Measurements from ENCODE around the gene KIF17.
"Not testable (repeated sequence)": the region's sequence is repeated elsewhere in the genome, so short reads cannot be mapped to it uniquely, and the experiment has no call there.

The KIF17 gene

DNA sequence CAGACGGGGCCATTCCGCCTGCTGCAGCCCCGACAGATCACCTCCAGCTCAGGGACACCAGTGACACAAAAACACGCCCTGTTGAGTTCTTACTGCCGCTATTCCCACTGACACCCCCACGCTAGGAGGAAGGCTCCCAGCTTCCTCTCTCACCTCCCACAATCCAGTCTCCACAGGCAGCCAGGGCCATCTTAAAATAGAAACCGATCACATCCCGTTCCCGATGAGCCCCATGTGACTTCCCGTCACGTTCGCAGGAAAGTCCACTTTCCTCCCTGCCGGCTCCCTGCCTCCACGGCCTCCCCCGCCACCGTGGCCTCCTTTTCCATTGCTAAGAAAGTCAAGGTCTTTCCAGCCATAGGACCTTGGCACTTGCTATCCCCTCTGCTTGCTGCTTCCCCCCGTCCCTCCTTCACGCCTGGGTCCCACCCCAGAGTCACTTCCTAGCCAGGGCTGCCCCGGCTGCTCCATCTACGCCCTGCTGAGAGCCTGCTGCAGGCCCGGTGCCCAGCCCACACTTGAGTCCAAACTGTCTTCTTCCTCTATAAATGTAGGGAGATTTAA is 32.6 kb downstream of the KIF17 start:
- no peak overlapping the region for H3K4me3 ChIP-seq (ENCODE audit: low read depth, low read length)
- no peak overlapping the region for H3K27ac ChIP-seq (ENCODE audit: low read depth, low read length)
- peaks cover 13% of the 10 kb centered on the region; the same call in 1 of the 2 replicates for H3K36me3 ChIP-seq (ENCODE audit: control insufficient read depth, insufficient read depth, low read length)
- H3K9me3 ChIP-seq (ENCODE audit: control insufficient read depth, insufficient read depth, low read depth, low read length), result no peaks in the 10 kb centered on the region
- no peaks in the 10 kb centered on the region; the same call in 1 of the 2 replicates for H3K4me1 ChIP-seq (ENCODE audit: control insufficient read depth, insufficient read depth, low read length)
- no peaks in the 10 kb centered on the region for H3K27me3 ChIP-seq (ENCODE audit: control insufficient read depth, insufficient read depth, low read length)
- no peak overlapping the region for H3K9ac ChIP-seq (ENCODE audit: low read length)

DNA sequence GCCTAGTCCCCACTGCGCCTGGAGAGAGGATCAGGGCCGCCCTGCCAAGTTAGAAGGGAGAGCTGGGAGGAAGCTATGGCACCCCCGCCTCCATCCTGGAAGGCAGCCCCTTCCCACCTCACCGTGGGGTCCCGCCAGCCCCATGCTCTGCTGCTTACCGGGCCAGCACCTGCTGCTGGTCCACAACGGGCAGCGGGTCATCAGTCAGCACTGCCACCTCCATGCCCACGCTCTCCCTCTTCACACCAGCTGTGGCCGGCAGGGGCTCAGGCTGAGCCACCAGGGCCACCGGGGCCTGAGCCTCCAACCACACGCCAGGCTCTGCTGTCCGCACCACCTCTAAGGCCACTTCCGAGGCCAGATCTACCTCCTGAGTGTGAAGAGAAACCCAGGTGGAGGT is 33.2 kb downstream of the KIF17 start:
- H3K36me3 ChIP-seq (ENCODE audit: control insufficient read depth, insufficient read depth, low read length), result peaks cover 8% of the 10 kb centered on the region; the same call in 1 of the 2 replicates
- H3K4me1 ChIP-seq (ENCODE audit: control insufficient read depth, insufficient read depth, low read length), result no peaks in the 10 kb centered on the region; the same call in 1 of the 2 replicates
- H3K27ac ChIP-seq (ENCODE audit: low read depth, low read length), result no peak overlapping the region
- H3K9ac ChIP-seq (ENCODE audit: low read length), result no peak overlapping the region
- no peaks in the 10 kb centered on the region for H3K27me3 ChIP-seq (ENCODE audit: control insufficient read depth, insufficient read depth, low read length)
- H3K9me3 ChIP-seq (ENCODE audit: control insufficient read depth, insufficient read depth, low read depth, low read length), result no peaks in the 10 kb centered on the region
- H3K4me3 ChIP-seq (ENCODE audit: low read depth, low read length), result no peak overlapping the region

DNA sequence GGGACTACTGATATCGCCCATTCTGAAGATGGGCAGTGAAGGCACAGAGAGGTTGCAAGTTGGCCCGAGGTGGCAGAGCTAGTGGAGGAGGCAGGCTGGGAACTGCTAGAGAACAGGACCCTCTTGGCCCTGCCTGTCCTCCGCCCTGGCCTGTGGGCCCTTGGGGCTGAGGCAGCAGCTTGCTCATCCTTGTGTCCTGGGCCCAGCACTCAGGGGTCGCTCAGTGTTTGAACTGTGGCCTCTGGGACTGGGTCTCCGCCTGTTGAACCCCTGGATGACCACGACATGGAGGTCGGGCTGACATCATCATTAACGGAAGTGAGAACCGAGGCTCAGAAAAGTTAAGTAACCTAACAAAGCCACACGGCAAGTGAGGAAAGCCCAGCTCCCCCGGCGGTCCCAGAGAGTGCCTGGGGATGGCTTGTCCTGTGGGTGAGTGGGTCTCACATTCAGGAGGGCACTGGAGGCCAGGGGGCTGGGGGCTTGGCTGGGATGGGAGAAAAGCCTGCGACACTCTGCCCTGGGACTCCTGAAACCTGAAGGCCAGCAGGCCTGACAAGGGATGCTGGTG is 33.7 kb downstream of the KIF17 start:
- no peaks in the 10 kb centered on the region; the same call in 1 of the 2 replicates for H3K4me1 ChIP-seq (ENCODE audit: control insufficient read depth, insufficient read depth, low read length)
- no peaks in the 10 kb centered on the region for H3K27me3 ChIP-seq (ENCODE audit: control insufficient read depth, insufficient read depth, low read length)
- no peak overlapping the region for H3K9ac ChIP-seq (ENCODE audit: low read length)
- peaks cover 8% of the 10 kb centered on the region; the same call in 1 of the 2 replicates for H3K36me3 ChIP-seq (ENCODE audit: control insufficient read depth, insufficient read depth, low read length)
- no peaks in the 10 kb centered on the region for H3K9me3 ChIP-seq (ENCODE audit: control insufficient read depth, insufficient read depth, low read depth, low read length)
- H3K27ac ChIP-seq (ENCODE audit: low read depth, low read length), result no peak overlapping the region
- no peak overlapping the region for H3K4me3 ChIP-seq (ENCODE audit: low read depth, low read length)

DNA sequence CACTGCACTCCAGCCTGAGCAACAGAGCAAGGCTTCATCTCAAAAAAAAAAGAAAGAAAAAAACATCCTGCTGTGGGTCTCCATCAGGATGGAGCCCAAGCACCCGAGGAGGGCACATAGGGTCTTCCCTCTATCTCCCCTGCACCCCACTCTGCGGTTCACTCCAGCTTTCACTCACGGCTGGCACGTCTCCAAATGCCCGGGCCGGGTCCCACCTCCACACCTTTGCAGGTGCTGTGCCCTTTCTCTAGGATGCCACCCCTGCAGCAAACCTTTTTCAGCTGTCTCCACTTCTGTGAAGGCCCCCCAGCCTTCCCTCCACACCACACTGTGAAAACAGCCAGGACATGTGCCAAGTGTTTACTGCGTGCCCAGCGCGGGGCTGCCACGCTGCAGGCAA is 34.2 kb downstream of the KIF17 start:
- Histone ChIP-seq H3K9ac (ENCODE audit: low read length) (no peak overlapping the region), H3K4me1 (ENCODE audit: control insufficient read depth, insufficient read depth, low read length) (no peaks in the 10 kb centered on the region; the same call in 1 of the 2 replicates), H3K4me3 (ENCODE audit: low read depth, low read length) (no peak overlapping the region), H3K36me3 (ENCODE audit: control insufficient read depth, insufficient read depth, low read length) (peaks cover 8% of the 10 kb centered on the region; the same call in 1 of the 2 replicates), H3K27me3 (ENCODE audit: control insufficient read depth, insufficient read depth, low read length) (no peaks in the 10 kb centered on the region), H3K27ac (ENCODE audit: low read depth, low read length) (no peak overlapping the region), H3K9me3 (ENCODE audit: control insufficient read depth, insufficient read depth, low read depth, low read length) (no peaks in the 10 kb centered on the region)

DNA sequence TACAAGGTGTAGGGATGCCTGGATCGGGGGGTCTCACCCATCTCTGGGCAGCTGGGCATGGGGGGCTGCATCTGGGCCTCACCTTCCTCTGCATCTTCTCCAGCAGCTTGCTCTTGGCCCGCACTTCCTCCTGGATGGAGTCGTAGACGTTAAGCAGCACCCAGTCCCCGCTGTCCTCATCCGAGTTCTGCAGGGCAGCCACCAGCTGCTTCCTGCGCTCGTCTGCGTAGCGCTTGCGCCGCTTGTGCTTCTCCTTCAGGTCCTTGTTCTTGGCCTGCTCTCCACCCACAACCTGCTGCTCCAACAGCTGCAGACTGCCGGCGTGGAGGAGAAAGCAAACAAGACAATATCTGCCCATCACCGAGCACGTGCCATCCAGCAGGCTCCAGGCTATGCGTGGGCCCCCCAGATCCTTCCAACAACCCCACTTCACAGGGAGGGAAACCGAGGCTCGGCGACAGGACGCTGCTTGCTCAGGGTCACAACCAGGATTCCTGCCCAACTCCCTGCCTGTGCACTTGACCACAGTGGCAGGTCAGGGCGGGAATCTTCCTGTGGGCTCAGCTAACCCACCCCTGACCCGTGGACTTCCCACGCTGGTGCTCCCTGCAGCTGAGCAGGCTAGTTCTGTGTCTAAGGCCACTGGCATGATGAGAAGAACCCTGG is 35.1 kb downstream of the KIF17 start:
- Histone ChIP-seq H3K9me3 (ENCODE audit: control insufficient read depth, insufficient read depth, low read depth, low read length) (no peaks in the 10 kb centered on the region), H3K27me3 (ENCODE audit: control insufficient read depth, insufficient read depth, low read length) (no peaks in the 10 kb centered on the region), H3K36me3 (ENCODE audit: control insufficient read depth, insufficient read depth, low read length) (peaks cover 10% of the 10 kb centered on the region; the same call in 1 of the 2 replicates), H3K9ac (ENCODE audit: low read length) (no peak overlapping the region), H3K4me3 (ENCODE audit: low read depth, low read length) (no peak overlapping the region), H3K4me1 (ENCODE audit: control insufficient read depth, insufficient read depth, low read length) (no peaks in the 10 kb centered on the region; the same call in 1 of the 2 replicates), H3K27ac (ENCODE audit: low read depth, low read length) (no peak overlapping the region)

DNA sequence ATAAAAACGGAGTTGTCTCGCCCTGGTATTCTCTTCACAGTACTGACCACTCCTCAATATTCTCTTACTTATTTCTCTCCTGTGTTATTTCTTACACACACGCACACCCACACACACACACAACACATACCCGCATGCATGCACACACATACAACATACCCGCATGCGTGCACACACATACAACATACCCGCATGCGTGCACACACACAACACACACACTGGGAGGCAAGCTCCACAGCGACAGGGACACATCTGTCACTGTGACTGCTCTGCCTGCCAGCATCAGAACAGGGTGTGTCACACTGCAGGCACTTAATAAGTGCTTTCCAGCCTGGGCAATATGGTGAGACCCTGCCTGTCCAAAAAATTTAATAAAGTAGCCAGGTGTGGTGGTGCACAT is 35.8 kb downstream of the KIF17 start:
- Histone ChIP-seq H3K9ac (ENCODE audit: low read length) (no peak overlapping the region), H3K4me3 (ENCODE audit: low read depth, low read length) (no peak overlapping the region), H3K9me3 (ENCODE audit: control insufficient read depth, insufficient read depth, low read depth, low read length) (no peaks in the 10 kb centered on the region), H3K27me3 (ENCODE audit: control insufficient read depth, insufficient read depth, low read length) (no peaks in the 10 kb centered on the region), H3K27ac (ENCODE audit: low read depth, low read length) (no peak overlapping the region), H3K4me1 (ENCODE audit: control insufficient read depth, insufficient read depth, low read length) (no peaks in the 10 kb centered on the region; the same call in 1 of the 2 replicates), H3K36me3 (ENCODE audit: control insufficient read depth, insufficient read depth, low read length) (peaks cover 11% of the 10 kb centered on the region; the same call in 1 of the 2 replicates)

DNA sequence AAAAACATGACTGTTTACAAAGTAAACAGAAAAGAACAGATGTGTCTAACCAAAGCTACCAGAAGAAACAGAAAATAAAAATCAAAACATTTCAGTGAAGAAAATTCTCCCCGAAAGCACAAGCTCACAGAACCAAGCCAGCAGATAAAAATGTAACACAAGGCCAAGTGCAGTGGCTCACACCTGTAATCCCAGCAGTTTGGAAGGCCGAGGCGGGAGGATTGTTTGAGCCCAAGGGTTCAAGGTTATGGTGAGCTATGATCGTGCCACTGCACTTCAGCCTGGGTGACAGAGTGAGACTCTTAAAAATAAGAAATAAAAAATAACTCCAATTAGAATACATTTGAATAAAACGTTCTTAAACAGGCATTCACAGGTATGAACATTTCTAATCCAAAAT is 37.5 kb downstream of the KIF17 start:
- H3K9ac ChIP-seq (ENCODE audit: low read length), result no peak overlapping the region
- H3K27ac ChIP-seq (ENCODE audit: low read depth, low read length), result no peak overlapping the region
- H3K9me3 ChIP-seq (ENCODE audit: control insufficient read depth, insufficient read depth, low read depth, low read length), result no peaks in the 10 kb centered on the region
- no peak overlapping the region for H3K4me3 ChIP-seq (ENCODE audit: low read depth, low read length)
- peaks cover 11% of the 10 kb centered on the region; the same call in 1 of the 2 replicates for H3K36me3 ChIP-seq (ENCODE audit: control insufficient read depth, insufficient read depth, low read length)
- H3K27me3 ChIP-seq (ENCODE audit: control insufficient read depth, insufficient read depth, low read length), result no peaks in the 10 kb centered on the region
- no peaks in the 10 kb centered on the region; the same call in 1 of the 2 replicates for H3K4me1 ChIP-seq (ENCODE audit: control insufficient read depth, insufficient read depth, low read length)

DNA sequence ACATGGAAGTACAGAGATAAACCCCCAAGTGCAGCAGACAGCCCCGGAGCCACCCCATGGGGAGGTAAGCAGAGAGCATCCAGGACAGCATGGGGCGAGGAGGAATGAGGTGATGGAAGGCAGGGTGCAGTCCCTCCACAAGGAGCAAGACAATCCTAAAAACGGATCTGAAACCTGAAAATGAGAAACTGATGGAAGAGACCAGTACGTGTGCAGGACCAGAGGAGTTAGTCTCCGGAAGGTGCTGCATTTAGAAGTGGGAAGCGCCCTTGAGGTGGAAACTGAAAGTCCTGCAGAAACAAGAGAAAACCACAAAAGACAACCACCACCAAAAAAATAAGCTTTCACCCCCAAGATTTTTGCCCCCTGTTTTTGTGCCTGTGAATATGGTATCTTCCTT is 39.2 kb downstream of the KIF17 start:
- Histone ChIP-seq H3K4me3 (ENCODE audit: low read depth, low read length) (no peak overlapping the region), H3K9me3 (ENCODE audit: control insufficient read depth, insufficient read depth, low read depth, low read length) (no peaks in the 10 kb centered on the region), H3K4me1 (ENCODE audit: control insufficient read depth, insufficient read depth, low read length) (no peaks in the 10 kb centered on the region), H3K9ac (ENCODE audit: low read length) (no peak overlapping the region), H3K36me3 (ENCODE audit: control insufficient read depth, insufficient read depth, low read length) (peaks cover 11% of the 10 kb centered on the region; the same call in 1 of the 2 replicates), H3K27me3 (ENCODE audit: control insufficient read depth, insufficient read depth, low read length) (no peaks in the 10 kb centered on the region), H3K27ac (ENCODE audit: low read depth, low read length) (no peak overlapping the region)

DNA sequence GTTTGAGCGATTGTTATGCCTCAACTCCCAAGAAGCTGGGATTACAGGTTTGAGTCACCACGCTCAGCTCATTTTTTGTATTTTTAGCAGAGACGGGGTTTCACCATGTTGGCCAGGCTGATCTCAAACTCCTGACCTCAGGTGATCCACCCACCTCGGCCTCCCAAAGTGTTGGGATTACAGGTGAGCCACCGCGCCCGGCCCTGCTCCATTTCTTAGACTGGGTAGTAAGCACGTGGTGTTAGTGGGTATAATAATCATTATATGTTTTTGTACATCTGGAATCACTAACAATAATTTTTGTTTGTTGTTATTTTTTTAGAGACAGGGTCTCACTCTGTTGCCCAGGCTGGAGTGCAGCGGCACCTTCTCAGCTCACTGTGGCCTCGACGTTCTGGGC is 44.2 kb downstream of the KIF17 start:
- not testable (repeated sequence) for H3K4me1 ChIP-seq (ENCODE audit: control insufficient read depth, insufficient read depth, low read length); H3K27ac ChIP-seq (ENCODE audit: low read depth, low read length); H3K36me3 ChIP-seq (ENCODE audit: control insufficient read depth, insufficient read depth, low read length)

DNA sequence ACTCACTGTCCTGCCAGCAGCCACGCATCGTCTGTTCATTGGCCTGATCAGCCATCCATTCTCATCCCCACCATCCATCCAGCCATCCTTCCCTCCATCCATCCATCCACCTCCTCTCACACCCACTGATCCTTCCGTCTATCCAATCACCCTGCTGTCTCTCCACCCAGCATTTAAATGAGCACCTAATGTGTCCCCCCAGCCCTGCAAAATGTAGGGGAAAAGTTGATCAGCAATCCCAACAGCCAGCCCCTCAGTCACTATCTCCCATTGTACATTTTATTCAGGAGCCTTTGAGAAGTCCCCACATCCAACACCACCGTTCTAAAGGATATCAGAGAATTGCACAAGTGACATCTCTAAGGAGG is 45.6 kb downstream of the KIF17 start:
- H3K27ac ChIP-seq (ENCODE audit: low read depth, low read length), result no peak overlapping the region
- H3K9ac ChIP-seq (ENCODE audit: low read length), result no peak overlapping the region
- H3K4me1 ChIP-seq (ENCODE audit: control insufficient read depth, insufficient read depth, low read length), result no peaks in the 10 kb centered on the region
- no peaks in the 10 kb centered on the region for H3K9me3 ChIP-seq (ENCODE audit: control insufficient read depth, insufficient read depth, low read depth, low read length)
- no peaks in the 10 kb centered on the region for H3K27me3 ChIP-seq (ENCODE audit: control insufficient read depth, insufficient read depth, low read length)
- no peak overlapping the region for H3K4me3 ChIP-seq (ENCODE audit: low read depth, low read length)
- H3K36me3 ChIP-seq (ENCODE audit: control insufficient read depth, insufficient read depth, low read length), result peaks cover 7% of the 10 kb centered on the region

More for the DNA sequence above, 44.2 kb downstream of the KIF17 start:
- not testable (repeated sequence) for H3K9me3 ChIP-seq (ENCODE audit: control insufficient read depth, insufficient read depth, low read depth, low read length); H3K9ac ChIP-seq (ENCODE audit: low read length); H3K4me3 ChIP-seq (ENCODE audit: low read depth, low read length); H3K27me3 ChIP-seq (ENCODE audit: control insufficient read depth, insufficient read depth, low read length)

DNA sequence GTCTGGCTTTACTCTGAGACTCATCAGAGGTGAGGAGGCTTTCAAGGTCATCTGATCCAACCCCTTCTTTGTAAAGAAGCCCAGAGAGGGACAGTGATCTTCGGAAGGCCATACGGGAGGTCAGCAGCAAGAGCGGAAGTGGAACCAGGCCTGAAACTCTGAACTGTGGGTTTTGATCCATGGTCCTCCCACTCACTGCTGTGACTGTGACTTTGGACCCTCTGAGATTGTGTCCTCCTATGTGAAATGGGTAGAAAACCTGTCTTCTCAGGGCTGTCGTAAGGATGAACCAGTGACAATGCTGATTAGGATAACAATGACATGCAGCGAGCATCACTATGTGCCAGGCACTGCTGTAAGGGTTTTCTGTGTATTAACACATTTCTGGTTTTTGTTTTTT is 46.9 kb downstream of the KIF17 start:
- H3K9me3 ChIP-seq (ENCODE audit: control insufficient read depth, insufficient read depth, low read depth, low read length), result no peaks in the 10 kb centered on the region
- no peak overlapping the region for H3K9ac ChIP-seq (ENCODE audit: low read length)
- H3K4me3 ChIP-seq (ENCODE audit: low read depth, low read length), result no peak overlapping the region
- no peaks in the 10 kb centered on the region for H3K27me3 ChIP-seq (ENCODE audit: control insufficient read depth, insufficient read depth, low read length)
- no peaks in the 10 kb centered on the region for H3K4me1 ChIP-seq (ENCODE audit: control insufficient read depth, insufficient read depth, low read length)
- H3K27ac ChIP-seq (ENCODE audit: low read depth, low read length), result no peak overlapping the region
- H3K36me3 ChIP-seq (ENCODE audit: control insufficient read depth, insufficient read depth, low read length), result peaks cover 7% of the 10 kb centered on the region

Data from HUES6 (cell line).